Right ventricle myocardium inferior (tissue), 1 donor: ENCODE data around the gene PRR18. TPM values are rescaled to one million over a fixed set of nuclear protein-coding genes. Genes with fewer than 3 reads are reported as not detected.

Source experiments
- ATAC-seq: fragments of 200-7000 bp; cut with Tn5 transposase; one replicate; pipeline ENCODE4 v1.9.1; 2020; ENCODE audit warnings: mild to moderate bottlenecking, moderate library complexity
- DNase-seq: peaks from one replicate; pipeline ENCODE4 v3.0.0; 2021; ENCODE audit errors: missing footprints
- intact Hi-C: fragments of 100-400 bp; cut with DNase I; formaldehyde crosslinking; loops from one replicate; pipeline ENCODE4 v1.11.0; 2022
- total RNA-seq: library from RNA; stranded (reverse); fragmentation: NEBNext Ultra II Directional; extraction: Animal tissue kit (Norgen Biotek cat#: 25700); gene quantifications from one replicate; pipeline ENCODE4 v1.2.1, GENCODE V29; 2021
- donor health status: DM: no; HTN: yes; CAD: no; lungs with severe emphysema.

Gene PRR18
- total RNA-seq, 1 donor from 2014 or later: 0.11 TPM

DNA sequence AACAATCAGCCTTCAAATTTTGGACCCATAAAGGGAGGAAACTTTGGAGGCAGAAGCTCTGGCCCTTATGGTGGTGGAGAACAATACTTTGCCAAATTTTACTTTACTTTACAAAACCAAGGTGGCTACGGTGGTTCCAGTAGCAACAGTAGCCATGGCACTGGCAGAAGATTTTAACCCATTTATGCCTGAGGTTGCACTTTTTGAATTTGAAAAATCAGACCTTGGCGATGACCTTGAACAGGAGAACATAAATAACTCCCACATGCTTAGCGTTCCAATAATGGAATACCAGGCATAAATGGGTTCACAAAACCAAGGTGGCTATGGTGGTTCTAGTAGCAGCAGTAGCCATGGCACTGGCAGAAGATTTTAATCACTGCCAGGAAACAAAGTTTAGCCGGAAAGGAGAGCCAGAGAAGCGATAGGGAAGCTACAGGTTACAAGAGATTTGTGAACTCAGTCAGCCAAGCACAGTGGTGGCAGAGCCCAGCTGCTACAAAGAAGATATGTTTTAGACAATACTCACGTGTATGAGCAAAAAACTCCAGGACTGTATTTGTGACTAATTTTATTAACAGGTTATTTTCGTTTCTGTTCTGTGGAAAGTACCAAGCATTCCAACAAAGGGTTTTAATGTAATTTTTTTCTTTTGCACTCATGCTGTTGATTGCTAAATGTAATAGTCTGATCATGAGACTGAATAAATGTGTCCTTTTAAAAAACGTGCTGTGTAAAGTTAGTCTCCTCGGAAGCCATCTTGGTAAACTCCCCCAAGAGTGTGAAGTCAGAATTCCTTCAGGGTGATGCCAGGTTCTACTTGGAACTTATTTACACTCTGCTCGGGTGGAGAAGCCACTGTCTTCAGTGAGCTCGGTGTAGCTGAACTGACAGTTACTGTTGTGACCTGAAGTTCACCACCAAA, 27.4 kb upstream of the PRR18 start:
- intact Hi-C loops: no loop called here
- DNase-seq: no peak
- ATAC-seq: no peak

DNA sequence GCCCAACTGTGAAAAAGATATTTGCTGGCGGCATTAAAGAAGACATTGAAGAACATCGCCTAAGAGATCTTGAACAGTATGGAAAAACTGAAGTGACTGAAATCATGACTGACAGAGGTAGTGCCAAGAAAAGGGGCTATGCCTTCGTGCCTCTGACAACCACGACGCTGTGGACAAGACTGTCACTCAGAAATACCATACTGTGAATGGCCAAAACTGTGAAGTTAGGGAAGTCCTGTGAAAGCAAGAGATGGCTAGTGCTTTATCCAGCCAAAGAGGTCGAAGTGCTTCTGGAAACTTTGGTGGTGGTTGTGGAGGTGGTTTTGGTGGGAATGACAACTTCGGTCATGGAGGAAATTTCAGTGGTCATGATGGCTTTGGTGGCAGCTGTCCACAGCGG, 26.7 kb upstream of the PRR18 start:
- no peak for DNase-seq
- intact Hi-C loops: no loop called here
- no peak for ATAC-seq

DNA sequence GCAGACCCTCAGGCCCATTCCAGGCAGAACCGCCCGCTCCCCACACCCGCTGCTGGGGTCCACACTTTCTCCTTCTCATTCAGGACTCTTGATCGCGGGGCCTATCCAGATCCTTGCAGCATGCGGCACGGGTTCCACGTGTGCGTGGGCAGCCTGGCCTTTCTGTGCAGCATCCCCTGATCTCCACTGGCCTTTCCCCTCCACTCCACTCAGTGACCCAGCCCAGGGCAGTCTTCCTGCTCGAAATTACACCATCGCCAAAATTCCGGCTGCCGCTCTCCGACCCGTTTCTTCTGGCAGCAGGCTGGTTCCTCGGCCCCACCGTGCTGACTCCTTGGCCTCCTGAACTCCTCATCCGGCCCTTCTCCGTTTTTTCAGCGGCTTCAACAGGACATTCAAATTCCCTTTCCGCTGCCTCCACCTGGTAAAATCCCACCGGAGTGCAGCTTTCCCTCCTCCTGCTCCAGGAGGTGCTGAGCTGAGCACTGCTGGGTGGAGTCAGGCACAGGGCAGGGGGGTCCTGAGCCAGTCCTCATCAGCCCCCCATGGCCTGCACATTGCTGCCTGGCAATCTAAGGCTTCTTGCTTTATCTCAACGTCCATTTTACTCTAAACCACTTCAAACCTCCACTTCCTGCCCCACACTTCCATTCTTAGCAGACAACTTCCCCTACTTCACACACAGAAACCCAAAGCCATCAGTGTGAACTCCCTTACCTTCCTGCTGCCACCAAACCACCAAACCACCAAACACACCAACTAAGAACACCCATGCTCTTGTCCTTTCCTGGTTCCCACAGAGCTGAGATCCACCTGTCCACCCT, 25.2 kb upstream of the PRR18 start:
- DNase-seq: no peak
- intact Hi-C loops: no loop called here
- no peak for ATAC-seq

- no peak for DNase-seq
- ATAC-seq: no peak
- intact Hi-C loops: no loop called here
Observed at GRCh38 chr6:166331503-166332415, 23.6 kb upstream of the PRR18 start.

- DNase-seq (no peak), ATAC-seq (peak; percentile 60)
- intact Hi-C loops: no loop called here
Observed at GRCh38 chr6:166330612-166331011, 22.4 kb upstream of the PRR18 start.

DNA sequence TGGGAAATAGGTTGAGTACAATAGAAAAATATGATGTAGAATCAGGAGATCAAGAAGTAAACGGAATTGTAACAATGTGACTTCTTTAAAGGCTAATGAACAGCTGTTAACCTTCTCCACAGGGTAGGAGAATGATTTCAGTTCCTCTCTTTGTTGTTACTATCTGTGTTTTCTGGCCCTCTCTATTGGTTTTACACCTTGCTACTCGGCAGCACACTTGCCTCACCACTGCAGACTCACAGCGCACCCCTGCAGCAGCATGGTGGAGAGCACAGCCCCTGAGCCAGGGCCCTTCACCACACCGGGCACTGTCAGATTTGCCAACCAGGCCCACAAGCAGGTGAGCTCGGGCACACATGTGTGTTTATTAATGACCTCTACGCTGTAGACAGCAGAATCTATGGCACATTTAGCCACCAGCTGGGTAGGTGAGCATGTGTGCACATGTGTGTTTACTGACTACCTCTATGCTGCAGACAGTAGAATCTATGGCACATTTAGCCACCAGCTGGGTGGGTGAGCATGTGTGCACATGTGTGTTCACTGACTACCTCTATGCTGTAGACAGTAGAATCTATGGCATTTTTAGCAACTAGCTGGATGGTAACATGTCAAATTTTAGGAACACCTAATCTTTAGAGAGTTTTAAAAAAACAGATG, 17.3 kb upstream of the PRR18 start:
- DNase-seq (no peak), ATAC-seq (no peak)
- intact Hi-C loops: no loop called here

GRCh38 chr6:166323395-166323794, 15.2 kb upstream of the PRR18 start:
- ATAC-seq (no peak), DNase-seq (no peak)
- intact Hi-C loops: no loop called here

DNA sequence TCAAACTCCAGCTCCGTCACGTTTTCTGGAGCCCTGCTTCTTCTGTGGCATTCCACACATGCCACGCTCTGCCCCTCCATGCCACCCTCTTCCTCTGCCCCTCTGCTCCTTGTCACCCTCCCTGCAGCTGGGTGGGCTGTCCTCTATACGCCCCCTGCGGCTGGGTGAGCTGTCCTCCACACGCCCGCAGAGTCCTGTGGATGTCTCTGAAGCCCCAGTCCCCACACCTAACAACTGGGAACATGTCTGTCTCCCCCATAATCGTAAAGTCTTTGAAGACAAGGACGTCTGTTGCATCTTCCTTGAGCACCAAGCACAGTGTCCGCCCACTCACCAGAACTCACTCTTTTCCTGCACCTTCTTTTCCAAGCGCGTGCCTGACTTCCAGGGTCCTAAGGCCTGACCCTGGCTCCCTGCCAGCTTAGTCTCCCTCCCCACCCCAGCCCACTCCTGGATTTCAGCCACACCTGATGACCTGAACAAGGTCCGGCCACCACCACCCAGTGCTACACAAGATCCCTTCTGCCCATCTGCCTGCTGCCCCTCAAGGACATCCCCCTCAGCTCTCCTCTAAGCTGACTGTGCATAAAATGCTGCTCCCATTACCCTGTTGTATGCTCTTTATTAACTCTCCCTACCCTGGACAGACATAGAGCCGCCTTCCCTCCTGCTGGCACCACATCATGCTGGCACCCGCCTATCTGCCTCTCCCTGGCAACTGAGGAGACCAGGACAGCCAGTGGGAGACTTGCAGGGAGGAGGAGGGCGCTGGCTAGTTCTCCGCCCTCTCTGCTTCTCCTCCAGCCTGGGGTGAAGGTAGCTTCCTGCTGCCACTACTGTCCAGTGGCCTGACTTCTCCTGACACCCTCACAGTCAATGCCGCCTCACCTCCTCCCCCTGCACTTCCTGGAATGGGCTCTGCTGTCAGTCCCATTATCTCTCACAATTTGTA, 10.7 kb upstream of the PRR18 start:
- ATAC-seq (peak; percentile 91), DNase-seq (no peak)
- intact Hi-C loops: loop anchor here (5.0 kb wide), 1 partner anchor 63 kb away; the partner anchor contains the start of gene MPC1

GRCh38 chr6:166318227-166318626, 10.0 kb upstream of the PRR18 start:
- no peak for DNase-seq
- intact Hi-C loops: loop anchor here (5.0 kb wide), 1 partner anchor 64 kb away; the partner anchor contains the start of gene MPC1
- ATAC-seq: no peak

DNA sequence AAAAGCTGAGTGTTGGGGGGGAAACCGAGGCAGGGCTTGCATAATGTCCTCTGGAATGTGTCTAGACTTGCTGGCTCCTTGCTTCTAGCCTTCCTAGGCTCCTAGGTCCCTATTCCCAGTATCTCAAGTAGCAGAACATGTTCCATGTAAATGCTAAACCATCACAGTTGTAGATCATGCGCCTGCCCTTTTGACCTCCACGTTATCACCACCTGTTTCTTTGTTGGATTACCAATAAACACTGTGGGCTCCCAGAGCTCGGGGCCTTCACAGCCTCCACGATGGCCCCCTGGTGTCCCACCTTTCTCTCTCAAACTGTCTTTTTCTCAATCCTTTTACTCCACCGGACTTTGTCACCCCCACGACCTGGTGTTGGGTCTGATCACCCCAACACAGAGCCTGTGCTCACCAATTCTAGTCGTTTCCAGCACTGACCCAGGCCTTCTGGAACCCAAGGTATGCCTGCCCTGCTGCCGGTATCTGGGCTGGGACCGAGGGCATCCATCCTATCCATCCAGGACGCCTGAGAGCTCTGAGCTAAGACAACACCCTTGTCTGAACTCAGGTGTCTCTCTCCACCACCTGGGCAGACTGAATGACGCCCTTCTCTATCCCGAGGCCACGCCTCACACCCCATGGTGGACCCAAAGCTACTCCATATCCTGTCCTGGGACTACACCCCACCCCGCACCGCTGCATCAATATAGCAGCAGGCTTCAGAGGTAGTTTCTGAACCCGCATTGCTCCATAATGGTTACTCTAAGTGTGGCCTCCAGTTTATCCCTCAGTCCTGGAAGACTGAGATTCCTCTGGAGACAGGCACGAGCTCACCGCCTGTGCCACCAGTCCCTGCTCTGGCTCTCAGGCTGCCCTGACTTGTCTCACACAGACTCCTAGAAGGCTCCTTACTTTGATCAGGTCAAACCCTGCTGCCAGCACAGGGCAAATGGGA, 9.3 kb upstream of the PRR18 start:
- DNase-seq: no peak
- ATAC-seq: no peak
- intact Hi-C loops: loop anchor here (5.0 kb wide), 1 partner anchor 65 kb away; the partner anchor contains the start of gene MPC1

DNA sequence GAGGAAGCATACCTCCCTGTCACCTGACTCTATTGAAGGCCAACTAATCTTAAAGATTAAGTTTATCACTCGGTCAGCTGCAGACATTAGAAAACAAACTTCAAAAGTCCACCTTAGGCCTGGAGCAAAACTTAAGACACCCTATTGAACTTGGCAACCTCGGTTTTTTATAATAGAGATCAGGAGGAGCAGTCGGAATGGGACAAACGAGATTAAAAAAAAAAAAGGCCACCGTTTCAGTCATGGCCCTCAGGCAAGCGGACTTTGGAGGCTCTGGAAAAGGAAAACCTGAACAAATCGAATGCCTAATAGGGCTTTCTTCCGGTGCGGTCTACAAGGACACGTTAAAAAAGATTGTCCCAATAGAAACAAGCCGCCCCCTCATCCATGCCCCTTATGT, 7.2 kb upstream of the PRR18 start:
- no peak for ATAC-seq
- intact Hi-C loops: loop anchor here (5.0 kb wide), 1 partner anchor 67 kb away; the partner anchor contains the start of gene MPC1

DNA sequence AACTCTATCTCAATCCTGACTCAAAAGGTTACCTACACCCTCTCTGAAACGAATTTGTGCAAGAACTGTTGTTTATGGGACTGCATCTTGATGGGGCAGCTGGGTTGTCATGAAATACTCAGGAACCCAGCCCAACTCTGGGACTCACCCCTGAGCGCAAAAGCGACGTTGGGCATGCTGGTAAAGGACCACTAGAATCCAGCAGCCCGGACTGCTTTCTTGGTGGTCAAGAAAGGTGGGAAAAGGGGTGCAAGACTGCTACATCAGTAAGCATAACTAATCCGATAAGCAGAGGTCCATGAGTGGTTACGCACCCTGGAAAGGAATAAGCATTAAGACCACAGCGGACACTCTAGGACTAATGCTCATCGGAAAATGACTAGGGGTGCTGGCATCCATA, 6.3 kb upstream of the PRR18 start:
- ATAC-seq (no peak), DNase-seq (no peak)
- intact Hi-C loops: no loop called here

More for the DNA sequence above, 7.2 kb upstream of the PRR18 start:
- no peak for DNase-seq

- ATAC-seq (peak; percentile 74), DNase-seq (no peak)
- intact Hi-C loops: loop anchor here (1.0 kb wide), 1 partner anchor 88 kb away; no protein-coding TSS in a partner anchor
Observed at GRCh38 chr6:166313255-166314070, 5.3 kb upstream of the PRR18 start.

DNA sequence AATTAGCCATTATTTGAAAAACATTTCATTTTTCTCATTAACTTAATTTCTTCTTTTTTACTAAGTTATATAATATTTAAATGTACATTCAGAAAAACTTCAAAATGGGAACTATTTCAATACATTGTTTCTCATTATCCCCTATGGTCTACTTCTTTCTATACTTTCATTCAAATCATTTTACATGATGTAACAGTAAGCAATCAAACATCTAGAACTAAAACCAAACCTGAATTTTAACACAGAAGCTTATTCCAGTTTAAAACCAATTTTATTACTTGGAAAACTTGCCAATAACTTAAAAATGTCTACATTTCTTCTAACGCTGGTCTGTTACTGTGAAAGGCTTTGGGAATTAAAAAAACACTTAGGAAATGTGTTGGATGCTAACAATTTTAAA, 4.6 kb upstream of the PRR18 start:
- intact Hi-C loops: loop anchor here (1.0 kb wide), 1 partner anchor 88 kb away; no protein-coding TSS in a partner anchor
- ATAC-seq (no peak), DNase-seq (no peak)

DNA sequence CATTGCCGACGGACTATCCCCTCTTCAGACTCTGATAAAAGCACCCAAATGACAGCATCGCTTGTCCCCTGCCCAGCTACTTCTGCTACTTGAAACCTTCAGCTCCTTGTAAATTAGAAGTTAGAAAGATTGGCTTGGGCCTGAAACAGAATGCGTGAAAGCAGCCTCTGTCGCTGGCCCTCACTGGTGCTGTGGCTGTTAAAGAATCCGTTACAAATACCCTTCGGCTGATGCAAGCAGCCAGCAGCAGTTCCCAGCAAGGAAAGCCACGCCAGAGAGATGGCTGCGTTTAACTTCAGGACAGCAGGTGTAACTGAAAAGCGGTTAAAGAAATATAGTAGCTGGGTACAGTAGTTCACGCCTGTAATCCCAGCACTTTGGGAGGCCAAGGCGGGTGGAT, 2.4 kb upstream of the PRR18 start:
- intact Hi-C loops: no loop called here
- no peak for DNase-seq
- no peak for ATAC-seq
